ENCODE measurements around the gene SH3PXD2B.

The SH3PXD2B gene

DNA sequence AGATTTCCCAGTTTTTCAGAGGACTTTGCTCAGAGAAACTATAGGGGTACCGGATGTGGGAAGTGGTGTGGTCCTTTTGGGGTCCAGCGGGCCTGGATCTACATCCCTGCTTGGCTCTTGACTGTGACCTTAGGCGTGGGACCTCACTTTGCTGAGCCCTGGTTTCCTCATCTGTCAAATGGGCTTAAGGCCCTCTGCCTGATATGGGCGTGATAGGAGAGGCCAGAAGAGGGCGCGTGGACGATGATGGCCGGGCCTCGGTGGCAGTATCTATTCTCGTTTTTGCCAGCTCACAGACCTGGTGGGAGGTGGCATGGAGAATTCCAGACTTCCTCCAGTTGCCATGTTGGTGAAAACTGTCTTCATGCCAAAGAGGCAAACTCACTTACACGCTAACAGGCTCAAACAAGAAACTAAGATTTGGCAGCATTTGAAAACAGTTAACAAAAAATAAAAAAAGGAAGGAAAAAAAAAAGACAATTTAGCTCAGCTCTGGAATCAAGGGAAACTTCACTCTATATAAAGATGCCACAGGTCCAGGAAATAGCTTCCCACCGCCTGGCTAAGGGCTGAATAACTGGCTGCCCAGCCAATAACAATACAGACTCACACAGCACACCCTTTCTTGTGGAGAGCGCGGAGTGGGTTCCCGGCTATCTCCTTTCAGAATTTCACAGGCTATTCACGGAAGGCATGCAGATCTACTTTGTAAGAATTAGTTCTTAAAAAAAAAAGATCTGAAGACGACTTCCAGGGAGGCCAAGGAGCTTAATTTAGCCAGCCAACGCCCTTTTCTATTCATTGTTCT lies 1.7 kb downstream of the SH3PXD2B start:
- no peak for DNase-seq

- no peak for DNase-seq
Measured at GRCh38 chr5:172451771-172452197, 2.5 kb downstream of the SH3PXD2B start.

GRCh38 chr5:172450861-172451695 lies 3.2 kb downstream of the SH3PXD2B start:
- peak; percentile 27 for DNase-seq

- no peak for DNase-seq
Measured at GRCh38 chr5:172450453-172450852, 3.9 kb downstream of the SH3PXD2B start.

- no peak for DNase-seq
Measured at GRCh38 chr5:172448999-172449398, 5.3 kb downstream of the SH3PXD2B start.

GRCh38 chr5:172447646-172448365 lies 6.5 kb downstream of the SH3PXD2B start:
- no peak for DNase-seq

DNA sequence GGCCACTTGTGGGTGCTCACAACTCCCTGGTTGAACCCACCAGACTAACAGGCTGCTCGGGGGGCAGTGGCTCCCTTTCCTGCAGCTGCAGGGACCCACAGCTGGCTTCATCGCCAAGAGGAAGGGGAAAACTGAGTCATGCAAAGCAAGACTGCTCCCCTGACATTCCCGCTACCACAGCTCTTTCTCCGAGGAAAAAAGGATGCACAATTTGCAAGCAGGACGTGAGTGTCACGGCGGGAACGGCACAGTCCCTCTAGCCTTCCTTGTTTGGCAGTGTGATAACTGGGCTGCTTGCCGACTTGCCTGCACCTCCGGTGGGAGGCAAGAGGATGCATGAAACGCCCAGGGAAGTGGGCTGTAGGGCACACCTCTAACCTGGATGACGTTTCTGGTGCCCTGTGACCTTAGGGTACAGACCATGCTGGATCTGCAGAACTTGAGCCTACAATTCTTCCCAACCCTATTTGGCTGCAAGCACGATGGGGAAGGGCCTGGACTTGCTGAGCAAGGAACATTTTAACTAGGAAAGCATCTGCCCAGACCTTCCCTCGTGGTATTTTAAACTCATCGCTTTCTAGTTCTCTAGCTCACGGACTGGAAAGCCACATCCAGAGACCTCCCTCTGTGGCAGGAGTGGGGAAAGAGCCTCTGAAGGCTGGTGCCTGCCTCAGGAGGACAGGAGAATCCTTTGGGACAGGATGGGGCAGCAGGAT lies 7.8 kb downstream of the SH3PXD2B start:
- no peak for DNase-seq

DNA sequence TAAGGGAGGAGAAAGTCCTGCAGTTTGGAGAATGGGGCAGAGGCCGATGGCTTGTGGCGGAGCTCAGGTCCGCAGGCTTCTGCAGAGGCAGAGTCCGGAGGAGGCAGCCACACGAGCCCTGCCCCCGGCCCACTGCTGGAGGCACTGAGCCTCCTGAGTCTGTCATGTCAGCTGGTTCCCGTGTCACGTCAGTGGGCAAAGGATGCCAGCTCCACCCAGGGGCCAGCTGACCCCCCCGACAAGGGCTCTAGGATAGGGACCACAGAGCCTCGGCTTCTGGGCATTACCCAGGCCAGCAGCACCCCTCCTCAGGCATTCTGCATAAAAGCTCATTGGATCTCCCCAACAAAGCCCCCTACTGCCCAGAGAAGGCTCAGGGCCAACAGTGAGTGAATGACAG lies 8.5 kb downstream of the SH3PXD2B start:
- DNase-seq, result no peak

DNA sequence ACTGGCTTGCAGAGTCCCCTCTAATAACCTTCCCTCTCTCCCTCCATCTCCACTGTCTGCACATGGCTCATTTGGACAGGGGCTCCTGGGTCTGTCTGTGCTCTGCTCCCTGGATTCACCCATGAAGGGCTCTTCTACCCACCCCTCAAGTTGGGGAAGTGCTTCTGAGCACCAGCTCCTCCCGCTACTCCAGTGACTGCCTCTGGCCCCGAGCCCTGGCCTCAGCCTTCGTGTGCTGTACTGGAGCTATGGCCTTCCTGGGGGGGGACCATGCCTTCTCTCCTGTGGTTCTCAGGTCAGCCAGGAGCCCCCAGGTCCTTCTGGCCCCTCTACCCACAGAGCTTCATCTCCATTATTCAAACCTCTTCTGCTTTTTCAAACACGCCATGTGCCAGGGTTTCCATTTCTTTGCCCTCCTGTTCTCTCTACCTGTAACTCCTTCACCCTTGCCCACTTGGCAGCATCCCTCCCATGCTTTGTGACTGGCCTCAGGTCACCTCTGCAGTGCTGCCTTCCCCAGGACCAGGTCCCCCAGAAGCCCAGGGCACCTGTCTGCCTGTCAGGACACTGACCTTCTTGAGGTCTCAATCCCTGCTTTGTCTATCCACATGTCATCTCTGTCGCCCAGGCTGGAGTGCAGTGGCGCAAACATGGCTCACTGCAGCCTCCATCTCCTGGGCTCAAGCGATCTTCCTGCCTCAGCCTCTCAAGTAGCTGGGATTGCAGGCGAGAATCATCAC lies 9.5 kb downstream of the SH3PXD2B start:
- no peak for DNase-seq

- DNase-seq, result no peak
Measured at GRCh38 chr5:172444110-172444510, 10.2 kb downstream of the SH3PXD2B start.

DNA sequence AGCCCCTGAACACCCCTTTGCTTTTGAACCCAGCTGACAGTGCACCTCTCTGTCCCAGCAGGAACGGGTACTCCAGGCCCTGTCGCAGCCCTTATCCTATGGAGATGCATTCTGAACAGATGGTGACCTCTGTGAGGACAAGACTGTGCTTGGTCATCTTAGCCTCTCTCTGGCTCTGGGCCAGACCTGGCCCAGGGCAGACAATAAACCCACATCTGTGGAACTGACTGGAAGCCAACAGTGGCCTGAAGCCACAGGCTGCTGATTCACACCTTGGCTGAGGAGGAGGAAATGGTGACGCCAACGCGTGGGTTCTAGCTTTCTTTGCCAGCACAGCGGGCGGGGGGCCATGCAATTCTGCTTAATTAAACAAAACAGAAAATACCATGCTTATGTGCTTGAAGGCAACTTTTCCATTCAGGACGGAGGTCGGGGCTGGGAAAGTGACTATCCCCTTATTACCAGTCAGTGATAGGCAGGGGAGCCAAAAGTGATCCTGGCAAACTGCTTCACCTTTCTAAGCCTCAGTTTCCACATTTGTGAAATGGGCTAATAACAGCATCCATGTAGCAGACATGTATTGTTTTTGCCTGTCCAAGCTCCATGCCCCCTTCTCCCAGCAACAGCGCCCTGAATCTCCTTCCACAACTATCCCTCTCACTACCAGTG lies 10.8 kb downstream of the SH3PXD2B start:
- DNase-seq, result peak; percentile 43

- no peak for DNase-seq
Measured at GRCh38 chr5:172442592-172442991, 11.7 kb downstream of the SH3PXD2B start.

GRCh38 chr5:172441262-172441751 lies 13.0 kb downstream of the SH3PXD2B start:
- DNase-seq, result no peak

- no peak for DNase-seq
Measured at GRCh38 chr5:172440486-172440885, 13.8 kb downstream of the SH3PXD2B start.

- DNase-seq, result no peak
Measured at GRCh38 chr5:172439785-172440477, 14.4 kb downstream of the SH3PXD2B start.

- DNase-seq, result no peak
Measured at GRCh38 chr5:172438319-172438668, 16.0 kb downstream of the SH3PXD2B start.

DNA sequence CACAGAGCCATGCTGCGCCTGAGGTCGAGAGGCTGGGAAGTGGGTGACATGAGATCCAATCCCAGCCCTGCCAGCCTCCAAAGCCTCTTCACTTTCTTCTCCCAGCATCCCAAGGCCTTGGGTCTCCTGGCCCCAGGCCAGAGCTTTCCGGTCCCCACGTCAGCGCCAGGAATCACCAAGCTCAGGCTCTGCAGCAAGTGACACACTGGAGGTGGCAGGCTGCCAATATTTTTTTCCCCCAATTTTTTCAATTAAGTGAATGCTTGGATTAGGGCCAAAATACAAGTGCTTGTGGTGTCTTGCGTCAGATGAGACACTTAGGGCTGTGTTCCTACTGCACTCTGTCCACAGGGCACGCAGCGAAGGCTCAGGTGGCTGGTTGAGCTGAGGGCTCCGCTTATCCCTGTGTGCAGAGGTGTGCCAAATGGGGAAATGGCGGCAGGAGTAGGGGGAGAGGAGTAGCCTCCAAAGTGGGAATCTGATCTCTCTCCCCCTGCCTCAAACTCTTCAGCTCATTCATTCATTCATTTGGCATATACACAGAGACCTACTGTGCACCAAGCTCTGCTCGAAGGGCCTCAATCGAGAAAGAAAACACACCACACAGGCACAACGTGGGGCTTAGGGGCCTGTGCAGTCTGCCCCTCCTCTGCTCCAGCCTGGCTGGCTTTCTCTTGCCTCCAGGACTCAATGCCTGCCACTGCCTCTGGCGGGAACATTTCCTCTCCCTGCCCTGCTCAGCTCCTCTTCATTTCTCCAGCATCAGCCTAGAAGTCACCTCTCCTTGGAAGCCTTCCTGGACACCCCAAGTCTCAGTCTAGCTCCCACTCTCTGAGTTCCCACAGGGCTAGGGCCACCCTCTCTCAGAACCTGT lies 16.6 kb downstream of the SH3PXD2B start:
- DNase-seq, result no peak

GRCh38 chr5:172436879-172437369 lies 17.4 kb downstream of the SH3PXD2B start:
- DNase-seq, result no peak
